ENCODE results near the gene SFMBT1.
"Not testable (repeated sequence)": the region's sequence is repeated elsewhere in the genome, so short reads cannot be mapped to it uniquely, and the experiment has no call there.

SFMBT1 gene

DNA sequence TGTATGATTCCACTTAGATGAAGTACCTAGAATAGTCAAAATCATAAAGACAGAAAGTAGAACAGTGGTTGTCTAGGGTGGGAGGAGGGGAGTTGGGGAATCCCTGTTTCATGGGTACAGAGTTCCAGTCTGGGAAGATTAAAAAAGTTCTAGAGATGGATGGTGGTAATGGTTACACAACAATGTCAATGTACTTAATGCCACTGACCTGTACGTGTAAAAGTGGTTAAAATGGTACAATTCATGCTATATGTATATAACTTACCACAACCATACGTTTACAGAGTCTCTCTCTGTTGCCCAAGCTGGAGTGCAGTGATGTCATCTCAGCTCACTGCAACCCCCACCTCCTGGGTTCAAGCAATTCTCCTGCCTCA lies 6.5 kb downstream of the SFMBT1 start:
- DNase-seq (ENCODE audit: insufficient read length, low spot score): no peak
- no peak for FAIRE-seq

- no peak for FAIRE-seq
- no peak for DNase-seq (ENCODE audit: insufficient read length, low spot score)
These were observed 7.0 kb downstream of the SFMBT1 start for GRCh38 chr3:53038679-53039375.

- FAIRE-seq (no peak), DNase-seq (ENCODE audit: insufficient read length, low spot score) (no peak)
These were observed 9.9 kb downstream of the SFMBT1 start for GRCh38 chr3:53035825-53036619.

GRCh38 chr3:53035018-53035417 lies 10.9 kb downstream of the SFMBT1 start:
- not testable (repeated sequence) for DNase-seq (ENCODE audit: insufficient read length, low spot score); FAIRE-seq

DNA sequence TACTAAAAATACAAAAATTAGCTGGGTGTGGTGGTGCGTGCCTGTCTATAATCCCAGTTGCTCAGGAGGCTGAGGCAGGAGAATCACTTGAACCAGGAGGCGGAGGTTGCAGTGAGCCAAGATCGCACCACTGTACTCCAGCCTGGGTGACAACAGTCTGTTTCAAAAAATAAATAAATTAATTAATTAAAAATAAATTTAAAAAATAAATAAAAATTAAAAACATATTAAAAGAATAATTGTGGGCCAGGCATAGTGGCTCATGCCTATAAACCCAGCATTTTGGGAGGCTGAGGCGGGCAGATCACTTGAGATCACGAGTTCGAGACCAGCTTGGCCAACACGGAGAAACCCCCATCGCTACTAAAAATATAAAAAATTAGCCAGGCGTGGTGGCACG lies 11.5 kb downstream of the SFMBT1 start:
- FAIRE-seq; DNase-seq (ENCODE audit: insufficient read length, low spot score): not testable (repeated sequence)

GRCh38 chr3:53032609-53033008 lies 13.3 kb downstream of the SFMBT1 start:
- no peak for DNase-seq (ENCODE audit: insufficient read length, low spot score)
- FAIRE-seq: no peak

DNA sequence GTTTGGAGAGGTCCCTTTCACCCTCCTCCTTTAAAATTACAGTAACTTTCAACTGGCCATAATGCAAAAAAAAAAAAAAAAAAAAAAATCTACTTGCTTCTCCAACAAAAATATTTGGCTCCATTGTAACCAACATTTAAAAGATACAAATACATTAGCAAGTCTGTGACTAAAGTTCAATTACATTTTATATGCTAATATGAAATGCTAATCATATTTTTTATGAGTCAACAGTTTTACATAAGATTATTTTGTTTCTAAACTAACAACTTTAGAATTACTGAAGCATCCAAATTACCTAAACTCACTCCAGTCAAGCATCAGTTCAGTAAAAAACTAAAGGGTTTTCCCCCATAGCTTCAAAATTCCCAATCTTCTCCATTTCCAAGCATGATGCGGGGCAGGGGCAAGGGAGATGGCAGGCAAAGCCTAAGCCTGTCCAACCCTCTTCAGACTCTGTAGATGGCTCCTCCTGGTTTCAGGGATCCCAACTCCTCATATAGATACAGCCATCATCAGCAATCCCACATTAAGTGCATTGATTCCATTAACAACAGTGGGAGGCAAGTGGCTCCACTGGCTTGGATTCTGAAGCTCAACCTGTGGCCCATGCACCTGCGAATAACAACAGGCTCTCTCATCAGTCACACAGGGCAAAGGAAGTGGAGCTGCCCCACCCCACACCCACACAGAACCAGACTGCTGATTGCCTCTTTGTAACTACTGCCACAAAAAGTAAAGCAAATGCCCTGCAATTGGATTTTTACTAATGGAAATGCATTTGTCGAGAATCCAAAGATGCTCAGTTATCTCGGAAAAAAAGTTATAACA lies 15.0 kb downstream of the SFMBT1 start:
- DNase-seq (ENCODE audit: insufficient read length, low spot score) (no peak), FAIRE-seq (peak; percentile 18)

- DNase-seq (ENCODE audit: insufficient read length, low spot score) (no peak), FAIRE-seq (no peak)
These were observed 17.2 kb downstream of the SFMBT1 start for GRCh38 chr3:53028641-53029040.

- DNase-seq (ENCODE audit: insufficient read length, low spot score) (no peak), FAIRE-seq (no peak)
These were observed 18.5 kb downstream of the SFMBT1 start for GRCh38 chr3:53027254-53027844.

DNA sequence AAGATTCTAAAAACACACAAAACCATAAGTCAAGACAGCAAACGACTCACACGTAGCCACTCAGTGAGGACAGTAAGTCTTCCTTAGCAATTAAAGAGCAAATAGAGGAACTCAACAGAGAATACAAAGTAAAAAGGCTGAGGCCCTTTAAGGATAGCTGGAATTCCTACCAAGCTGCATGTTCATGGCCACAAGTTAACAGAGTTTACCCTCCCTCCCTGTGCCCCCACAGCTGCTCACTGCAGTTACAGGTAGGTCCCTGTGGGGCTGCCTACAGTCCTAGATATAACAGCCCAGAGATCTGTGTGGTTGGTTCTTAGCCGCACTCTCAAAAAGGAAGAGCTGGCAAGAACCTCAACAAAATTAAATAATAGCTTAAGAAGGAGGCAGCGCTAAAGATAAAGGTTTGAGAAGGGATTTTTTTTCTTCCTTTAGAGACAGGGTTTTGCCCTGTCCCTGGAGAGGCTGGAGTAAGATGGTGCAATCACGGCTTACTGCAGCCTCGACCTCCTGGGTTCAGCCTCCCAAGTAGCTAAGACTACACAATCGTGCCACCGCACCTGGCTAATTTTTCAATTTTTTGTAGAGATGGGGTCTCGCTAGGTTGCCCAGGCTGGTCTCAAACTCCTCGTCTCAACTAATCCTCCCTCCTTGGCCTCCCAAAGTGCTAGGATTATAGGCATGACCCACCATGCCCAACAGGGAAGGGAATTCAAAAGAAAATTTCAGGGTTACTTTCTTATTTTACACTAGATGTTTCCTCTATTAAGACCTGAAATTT lies 19.3 kb downstream of the SFMBT1 start:
- no peak for FAIRE-seq

GRCh38 chr3:53024315-53024714 lies 21.6 kb downstream of the SFMBT1 start:
- FAIRE-seq: no peak

More for the DNA sequence above, 19.3 kb downstream of the SFMBT1 start:
- DNase-seq (ENCODE audit: insufficient read length, low spot score): no peak

DNA sequence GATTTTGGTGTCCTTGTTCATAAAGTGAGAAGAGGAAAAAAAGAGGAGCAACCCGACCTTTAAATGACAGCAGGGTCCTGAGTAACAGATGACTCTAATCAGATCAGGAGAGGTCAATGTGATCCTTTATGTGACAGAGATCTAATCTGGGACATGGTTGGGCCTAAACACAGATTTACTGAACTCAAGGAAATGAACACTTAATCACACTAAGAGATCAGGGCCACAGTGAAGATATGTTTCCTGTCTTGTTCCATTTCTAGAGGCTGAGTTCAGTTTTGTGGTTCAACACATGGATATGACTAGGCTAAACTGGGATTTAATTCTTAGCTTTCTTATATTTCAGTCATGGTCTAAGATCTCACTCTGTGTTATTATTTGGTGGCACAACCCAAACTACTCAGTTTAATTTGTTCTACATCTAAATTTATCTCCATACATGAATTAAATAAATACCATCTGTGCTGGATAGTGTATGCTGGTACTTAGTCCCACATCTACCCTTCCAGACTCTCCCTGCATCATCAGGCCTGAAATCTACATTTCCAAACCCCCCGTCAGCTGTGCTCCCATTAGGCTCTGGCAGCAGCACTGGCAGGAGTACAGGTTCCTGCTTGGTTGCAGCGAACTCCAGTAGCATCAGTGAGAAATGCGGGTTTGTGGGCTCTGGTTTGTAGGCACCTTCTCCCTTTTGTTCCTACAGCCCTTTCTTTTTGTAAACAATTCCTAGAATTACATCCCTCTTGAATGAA lies 22.6 kb downstream of the SFMBT1 start:
- DNase-seq (ENCODE audit: insufficient read length, low spot score) (no peak), FAIRE-seq (no peak)

More at GRCh38 chr3:53024315-53024714, 21.6 kb downstream of the SFMBT1 start:
- DNase-seq (ENCODE audit: insufficient read length, low spot score): no peak

DNA sequence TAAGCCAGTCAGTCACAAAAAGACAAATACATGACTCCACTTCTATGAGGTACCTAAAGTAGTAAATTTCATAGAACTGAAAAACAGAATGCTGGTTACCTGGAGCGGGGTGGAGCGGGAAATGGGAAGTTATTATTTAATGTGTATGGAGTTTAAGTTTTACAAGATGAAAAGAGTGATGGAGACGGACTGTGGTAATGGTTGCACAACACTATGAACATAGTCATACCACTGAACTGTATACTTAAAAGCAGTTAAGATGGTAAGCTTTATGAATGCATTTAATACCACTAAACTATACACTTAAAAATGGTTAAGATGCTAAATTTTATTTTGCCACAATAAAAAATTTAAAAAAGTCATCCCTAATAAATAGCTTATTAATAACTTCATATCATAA lies 23.2 kb downstream of the SFMBT1 start:
- DNase-seq (ENCODE audit: insufficient read length, low spot score) (no peak), FAIRE-seq (no peak)

GRCh38 chr3:53016236-53016635 lies 29.6 kb downstream of the SFMBT1 start:
- no peak for DNase-seq (ENCODE audit: insufficient read length, low spot score)
- no peak for FAIRE-seq

DNA sequence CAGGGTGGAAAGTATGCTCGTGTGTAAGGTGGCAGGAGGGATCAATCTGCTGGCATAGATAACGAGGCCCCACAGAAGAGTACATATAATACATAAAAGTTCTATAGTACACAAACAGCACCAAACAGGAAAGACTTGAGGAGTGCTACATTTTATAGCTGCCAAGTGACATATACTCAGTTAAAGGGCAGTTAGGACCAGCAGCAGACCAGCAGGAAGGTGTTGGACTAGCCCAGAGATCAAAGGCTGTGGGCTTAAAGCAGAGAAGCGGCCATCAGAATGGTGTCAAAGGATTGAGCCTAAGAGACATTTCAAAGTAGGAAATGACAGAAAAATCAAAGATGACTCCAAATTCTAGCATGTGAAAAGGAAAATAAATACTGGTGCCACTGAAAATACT lies 34.5 kb downstream of the SFMBT1 start:
- no peak for DNase-seq (ENCODE audit: insufficient read length, low spot score)
- FAIRE-seq: no peak

DNA sequence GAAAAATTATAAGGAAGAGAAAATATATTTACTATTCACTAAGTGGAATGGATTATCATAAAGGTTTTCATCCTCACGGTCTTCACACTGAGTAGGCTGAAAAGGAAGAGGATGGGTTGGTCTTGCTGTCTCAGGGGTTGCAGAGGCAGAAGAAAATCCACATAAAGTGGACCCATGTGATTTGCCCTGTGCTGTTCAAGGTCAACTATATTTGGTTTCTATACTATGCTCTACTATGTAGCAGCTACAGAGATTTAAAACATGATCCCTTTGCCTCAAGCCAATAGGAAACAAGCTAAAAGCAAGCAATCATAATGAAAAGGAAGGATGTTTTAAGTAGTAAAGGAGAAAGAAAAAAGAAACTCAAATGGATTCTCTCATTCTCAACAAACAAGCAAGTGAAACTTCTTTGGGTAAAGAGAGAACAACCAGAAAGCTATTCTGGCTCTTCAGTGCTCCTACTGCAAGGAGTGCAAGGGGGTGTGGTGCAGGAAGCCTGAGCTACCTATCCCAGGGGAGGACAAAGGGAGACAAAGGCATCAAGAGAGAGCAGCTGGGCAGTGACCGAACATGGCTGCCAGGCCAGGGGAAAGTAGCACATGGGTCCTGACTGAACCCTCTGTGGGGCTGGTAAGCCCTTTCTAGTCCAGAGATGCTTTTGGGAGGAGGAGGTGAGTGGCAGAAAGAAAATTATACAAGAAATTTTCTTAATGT lies 35.9 kb downstream of the SFMBT1 start:
- FAIRE-seq (peak; percentile 86), DNase-seq (ENCODE audit: insufficient read length, low spot score) (no peak)

GRCh38 chr3:53008932-53009331 lies 36.9 kb downstream of the SFMBT1 start:
- FAIRE-seq (no peak), DNase-seq (ENCODE audit: insufficient read length, low spot score) (no peak)

DNA sequence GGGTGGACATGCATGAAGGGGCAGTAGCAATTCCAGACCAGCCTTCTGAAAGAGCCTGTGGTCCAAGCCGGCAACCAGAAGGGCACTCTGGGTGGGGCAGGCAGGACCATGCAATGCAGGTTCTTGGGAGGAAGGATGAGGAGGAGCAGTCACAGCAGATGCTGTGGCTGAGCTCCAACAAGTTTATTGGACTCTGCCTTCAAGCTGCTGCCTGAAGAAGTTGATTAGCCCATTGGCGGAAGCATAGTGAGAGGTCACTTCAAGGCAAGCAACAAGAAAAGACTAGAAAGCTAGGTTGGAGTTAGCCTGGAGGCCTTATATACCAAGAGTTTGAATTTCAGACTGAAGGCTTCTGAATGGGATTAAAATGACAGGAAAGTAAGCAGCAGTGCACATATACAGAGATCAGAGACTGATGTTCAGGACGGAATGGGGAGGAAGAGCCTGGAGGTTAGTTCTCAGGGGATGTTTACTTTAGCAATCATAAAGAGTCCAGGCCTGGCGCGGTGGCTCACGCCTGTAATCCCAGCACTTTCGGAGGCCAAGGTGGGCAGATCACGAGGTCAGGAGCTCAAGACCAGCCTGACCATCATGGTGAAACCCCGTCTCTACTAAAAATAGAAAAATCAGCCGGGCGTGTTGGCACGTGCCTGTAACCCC lies 39.9 kb downstream of the SFMBT1 start:
- DNase-seq (ENCODE audit: insufficient read length, low spot score) (no peak), FAIRE-seq (no peak)

Measured in GM19239 (cell line).